GM12878 (cell line): ENCODE data around the gene CGB5. TPM values are rescaled to one million over a fixed set of nuclear protein-coding genes. Genes with fewer than 3 reads are reported as not detected.

Experiments
- ATAC-seq: fragments of 200-7000 bp; cut with Tn5 transposase; 3 replicates; pipeline ENCODE4 v1.9.1; 2020; ENCODE audit warnings: mild to moderate bottlenecking, moderate library complexity
- BruUV-seq: library from RNA; stranded (reverse); fragments of 400-500 nt; replicated peaks from 2 replicates; lab custom pipeline; 2021; lab: Mats Ljungman, UMichigan
- CTCF ChIA-PET: fragments of 300-600 bp; sonication (Branson Sonifier 250); formaldehyde crosslinking; extraction: SDS; loops from one replicate; lab custom pipeline; 2021; ENCODE audit warnings: inconsistent platforms; lab: Yijun Ruan, JAX
- POLR2A ChIA-PET: fragments of 350-600 bp; formaldehyde crosslinking; extraction: SDS; loops from one replicate; lab custom pipeline; 2021; ENCODE audit warnings: inconsistent platforms; lab: Charles Lee
- RAD21 ChIA-PET: fragments of 300-600 bp; sonication (Branson Sonifier 250); formaldehyde crosslinking; loops from one replicate; lab custom pipeline; 2023; ENCODE audit warnings: antibody characterized with exemption; ENCODE audit not compliant: unreplicated experiment; lab: Charles Lee
- SMC1A ChIA-PET: fragments of 300-600 bp; sonication (Branson Sonifier 250); formaldehyde crosslinking; loops from one replicate; lab custom pipeline; 2023; ENCODE audit not compliant: unreplicated experiment, uncharacterized antibody; lab: Charles Lee
- DNase-seq: peaks from one replicate; pipeline ENCODE4 v3.0.0-alpha.2; 2011; ENCODE audit warnings: low read depth, low spot score
- FAIRE-seq: peaks from 3 replicates; lab custom pipeline; 2011; peaks lifted over from hg19 to GRCh38; lab: Jason Lieb, UNC
- H2AFZ ChIP-seq: 2 replicates; pipeline ENCODE4 v1.6.0; 2011; ENCODE audit warnings: low read depth, low read length, control low read depth; ENCODE audit not compliant: control insufficient read depth
- H3K27ac ChIP-seq: 2 replicates; pipeline ENCODE4 v1.5.1; 2011; ENCODE audit warnings: control low read depth; ENCODE audit not compliant: control insufficient read depth, insufficient read depth
- H3K27me3 ChIP-seq, 2 experiments: replicated peaks in 1 of 2; 2 replicates each; pipeline versions ENCODE4 v1.6.0 to v1.6.1; 2011; ENCODE audit warnings: low read length in 1 of 2; ENCODE audit not compliant: control insufficient read depth in 2 of 2, insufficient read depth in 2 of 2
- H3K36me3 ChIP-seq, 2 experiments: 2 replicates each; pipeline ENCODE4 v1.5.1; 2011; ENCODE audit warnings: low read length in 1 of 2; ENCODE audit not compliant: control insufficient read depth in 2 of 2, insufficient read depth in 2 of 2
- H3K4me1 ChIP-seq: 2 replicates; pipeline ENCODE4 v1.6.1; 2011; ENCODE audit warnings: mild to moderate bottlenecking, low read length, moderate library complexity, mixed read lengths; ENCODE audit not compliant: control insufficient read depth, insufficient read depth
- H3K4me2 ChIP-seq: 2 replicates; pipeline ENCODE4 v1.6.0; 2011; ENCODE audit warnings: control low read depth; ENCODE audit not compliant: control insufficient read depth, insufficient read depth
- H3K4me3 ChIP-seq: fragments of 200-600 bp; sonication (generic); 2 replicates; pipeline ENCODE4 v1.5.1; 2016
- H3K79me2 ChIP-seq: 2 replicates; pipeline ENCODE4 v1.6.0; 2011; ENCODE audit warnings: low read length; ENCODE audit not compliant: control insufficient read depth, insufficient read depth
- H3K9ac ChIP-seq: 2 replicates; pipeline ENCODE4 v1.8.0; 2011; ENCODE audit warnings: low read length, control low read depth, mixed read lengths; ENCODE audit not compliant: control insufficient read depth, insufficient read depth
- H3K9me3 ChIP-seq: replicated peaks from 3 replicates; pipeline ENCODE4 v1.5.1; 2011; ENCODE audit warnings: mild to moderate bottlenecking, low read length; ENCODE audit not compliant: control insufficient read depth, insufficient read depth
- H4K20me1 ChIP-seq: 2 replicates; pipeline ENCODE4 v1.6.0; 2011; ENCODE audit not compliant: control insufficient read depth, insufficient read depth
- BCLAF1 ChIP-seq: fragments of 450-650 bp; IDR thresholded peaks from 2 replicates; pipeline ENCODE4 v1.6.1; 2017; ENCODE audit warnings: antibody characterized with exemption, mild to moderate bottlenecking, moderate library complexity
- BHLHE40 ChIP-seq, 2 experiments: fragments of 450-650 bp in 1 of 2; IDR thresholded peaks; 2 replicates each; pipeline ENCODE4 v1.6.1; 2011 to 2017; ENCODE audit warnings: low read depth in 2 of 2, borderline replicate concordance in 1 of 2, improper control_type of control experiment in 1 of 2, low read length in 1 of 2, mild to moderate bottlenecking in 1 of 2
- CTCF ChIP-seq, 3 experiments: IDR thresholded peaks in 2 of 3; conservative IDR thresholded peaks in 1 of 3; 2 replicates each; pipeline ENCODE4 v1.5.1; 2011; ENCODE audit warnings: low read depth in 3 of 3, low read length in 3 of 3, mild to moderate bottlenecking in 3 of 3, control low read depth in 2 of 3, moderate library complexity in 2 of 3, inconsistent platforms in 1 of 3, mixed read lengths in 1 of 3; ENCODE audit not compliant: control insufficient read depth in 2 of 3, insufficient read depth in 1 of 3; ENCODE audit errors: extremely low read depth in 1 of 3
- E2F8 ChIP-seq: fragments of 450-650 bp; IDR thresholded peaks from 2 replicates; pipeline ENCODE4 v1.6.1; 2018; ENCODE audit warnings: mild to moderate bottlenecking, low read depth, moderate library complexity; ENCODE audit not compliant: partially characterized antibody
- RUNX3 ChIP-seq: IDR thresholded peaks from 2 replicates; pipeline ENCODE4 v1.6.1; 2012; ENCODE audit warnings: low read length, inconsistent platforms
- ZNF274 ChIP-seq: IDR thresholded peaks from one replicate; pipeline ENCODE4 v1.8.0; 2011; ENCODE audit not compliant: insufficient read length, insufficient read depth
- WGBS: methylation state at CpG from one replicate; pipeline ENCODE4 v1.1.6; 2016; ENCODE audit warnings: low lambda C conversion rate; ENCODE audit not compliant: insufficient replicate concordance, insufficient coverage; ENCODE audit errors: missing lambda C conversion rate; 5-methylcytosine and 5-hydroxymethylcytosine counted together
- in situ Hi-C: fragments of 300-500 bp; cut with MboI; formaldehyde crosslinking; loops from 9 replicates; pipeline ENCODE4 v1.14.3; 2018; ENCODE audit warnings: mixed read lengths
- intact Hi-C: fragments of 100-400 bp; cut with micrococcal nuclease; formaldehyde crosslinking; loops from one replicate; pipeline ENCODE4 v1.14.2; 2022; ENCODE audit not compliant: unreplicated experiment
- polyA plus RNA-seq, 11 experiments: library from polyadenylated mRNA; depleted of rRNA in 4 of 11; unstranded in 6 of 11; stranded (reverse) in 5 of 11; fragments of >200 nt; fragmentation: Nextera tagmentation in 4 of 11; fragmentation: Illumina TruSeq in 1 of 11; extraction: Ambion mirVana in 4 of 11; extraction: Trizol in 1 of 11; gene quantifications; 1 replicate in 1 of 11; 2 replicates in 10 of 11; pipeline versions ENCODE4 v1.2.1 to v1.2.3, GENCODE V29; 2011 to 2016; ENCODE audit warnings: inconsistent platforms in 2 of 11, missing spikeins in 2 of 11, low read depth in 1 of 11
- total RNA-seq, 4 experiments: library from RNA; depleted of rRNA in 3 of 4; stranded (reverse); fragments of >200 nt in 3 of 4; fragmentation: Illumina TruSeq in 1 of 4; extraction: Trizol in 1 of 4; gene quantifications; 2 replicates each; pipeline versions ENCODE4 v1.2.1 to v1.2.3, GENCODE V29; 2013 to 2021

CGB5 gene
- total and polyA plus RNA-seq, 10 of the 15 experiments (the other 5 are each of a cell fraction or from before 2014, with no cell fraction given) = not detected

GRCh38 chr19:49019242-49019932 lies 24.3 kb upstream of the CGB5 start:
- Histone ChIP-seq H3K27me3 (no peaks in the 10 kb centered on the region), H3K4me1 (peaks cover 15% of the 10 kb centered on the region), H3K36me3 (peaks cover 0 to 6% of the 10 kb centered on the region in 2 experiments; a peak in 2 of 4 replicates), H3K9me3 (no peaks in the 10 kb centered on the region), H3K4me3 (peak overlapping the region; percentile 40; the same call in 1 of the 2 replicates), H4K20me1 (no peaks in the 10 kb centered on the region), H3K4me2 (peak overlapping the region; percentile 31), H3K9ac (no peak overlapping the region), H2AFZ (peak overlapping the region; percentile 34), H3K27ac (no peak overlapping the region), H3K79me2 (no peaks in the 10 kb centered on the region)
- ChIA-PET CTCF (interaction anchor here (0.8 to 3.1 kb wide), 2 partner anchors 21 to 78 kb away, joined by 3 to 14 read pairs; no protein-coding TSS in a partner anchor), SMC1A (no interaction called here), POLR2A (interaction anchor here (0.6 kb wide), 1 partner anchor 483 kb away, joined by 6 read pairs; no protein-coding TSS in a partner anchor), RAD21 (interaction anchor here (0.6 kb wide), 1 partner anchor 43 kb away, joined by 3 read pairs; no protein-coding TSS in a partner anchor)
- DNase-seq (no peak), FAIRE-seq (no peak), ATAC-seq (peak; percentile 22; the same call in 2 of the 3 replicates)
- BruUV-seq = no TSS peak
- intact Hi-C loops (no loop called here), in situ Hi-C loops (no loop called here)
- TF ChIP-seq BCLAF1 (no peak), CTCF (IDR thresholded peaks at IDR 0.05 in 2 of 3, conservative IDR thresholded peaks at IDR 0.05 in 1 of 3; ENCODE audit: control insufficient read depth in 2 of 3, extremely low read depth in 1 of 3, insufficient read depth in 1 of 3, low read depth in 3 of 3, low read length in 3 of 3) (0 out of 6 replicates have a peak, but pooled peaks of 1 of the 3 experiments have one; percentile 4), E2F8 (no peak), RUNX3 (peak; percentile 28; the same call in 1 of the 2 replicates), ZNF274 (no peak), BHLHE40 (IDR thresholded peaks at IDR 0.05; ENCODE audit: borderline replicate concordance in 1 of 2, low read depth in 2 of 2, low read length in 1 of 2) (peak in 1 of 2 experiments; percentile 69; a peak in 2 of 4 replicates)
- 7% methylated on average over 41 of the region's 41 CpGs for WGBS
